Neuronal stem cell (in vitro differentiated cells): Measurements from ENCODE around the gene UCP1.

ENCODE experiments used
- DNase-seq: peaks from one replicate; pipeline ENCODE4 v3.0.0-alpha.2; 2013; ENCODE audit warnings: low spot score
- H2AFZ ChIP-seq: one replicate; pipeline ENCODE4 v1.6.1; 2013; ENCODE audit warnings: mild to moderate bottlenecking, low read length, inconsistent platforms
- H2AK5ac ChIP-seq: 2 replicates; pipeline ENCODE4 v1.6.1; 2013; ENCODE audit warnings: low read depth, mild to moderate bottlenecking, inconsistent platforms, low read length, moderate library complexity, mixed read lengths
- H2BK120ac ChIP-seq: 2 replicates; pipeline ENCODE4 v1.6.1; 2013; ENCODE audit warnings: low read depth, mild to moderate bottlenecking, inconsistent platforms, low read length, moderate library complexity, mixed read lengths
- H2BK12ac ChIP-seq: one replicate; pipeline ENCODE4 v1.6.1; 2013; ENCODE audit warnings: low read length, inconsistent platforms
- H2BK15ac ChIP-seq: 2 replicates; pipeline ENCODE4 v1.6.1; 2013; ENCODE audit warnings: mild to moderate bottlenecking, low read length, inconsistent platforms, mixed read lengths
- H2BK5ac ChIP-seq: one replicate; pipeline ENCODE4 v1.6.1; 2013; ENCODE audit warnings: inconsistent platforms, mild to moderate bottlenecking, low read length, moderate library complexity
- H3K14ac ChIP-seq: one replicate; pipeline ENCODE4 v1.6.1; 2013; ENCODE audit warnings: low read length, inconsistent platforms
- H3K18ac ChIP-seq: 2 replicates; pipeline ENCODE4 v1.6.1; 2013; ENCODE audit warnings: low read length, inconsistent platforms
- H3K23ac ChIP-seq: 2 replicates; pipeline ENCODE4 v1.6.1; 2013; ENCODE audit warnings: low read depth, mild to moderate bottlenecking, mixed read lengths, low read length, inconsistent platforms; ENCODE audit not compliant: poor library complexity
- H3K27ac ChIP-seq: replicated peaks from 3 replicates; pipeline ENCODE4 v1.5.1; 2013; ENCODE audit warnings: low read length, inconsistent platforms
- H3K27me3 ChIP-seq, 3 experiments: 2 replicates each; pipeline ENCODE4 v1.6.1; 2013; ENCODE audit warnings: low read length in 3 of 3, mild to moderate bottlenecking in 2 of 3, inconsistent platforms in 1 of 3, low read depth in 1 of 3, mixed read lengths in 1 of 3, moderate library complexity in 1 of 3; ENCODE audit not compliant: control insufficient read depth in 3 of 3, insufficient read depth in 3 of 3
- H3K36me3 ChIP-seq, 2 donors: replicated peaks in 1 of 2; 2 replicates each; pipeline ENCODE4 v1.6.1; 2013; ENCODE audit warnings: low read length in 2 of 2; ENCODE audit not compliant: control insufficient read depth in 2 of 2, insufficient read depth in 2 of 2
- H3K4ac ChIP-seq: 2 replicates; pipeline ENCODE4 v1.6.1; 2013; ENCODE audit warnings: inconsistent platforms, mild to moderate bottlenecking, low read length, moderate library complexity
- H3K4me1 ChIP-seq, 2 donors: 1 replicate in 1 of 2; 2 replicates in 1 of 2; pipeline ENCODE4 v1.6.1; 2013; ENCODE audit warnings: low read length in 2 of 2, low read depth in 1 of 2; ENCODE audit not compliant: control insufficient read depth in 2 of 2, insufficient read depth in 1 of 2
- H3K4me2 ChIP-seq: one replicate; pipeline ENCODE4 v1.6.1; 2013; ENCODE audit warnings: mild to moderate bottlenecking, low read length, inconsistent platforms; ENCODE audit not compliant: insufficient read depth, poor library complexity, severe bottlenecking
- H3K4me3 ChIP-seq, 2 donors: 2 replicates each; pipeline ENCODE4 v1.5.1; 2013; ENCODE audit warnings: low read length in 2 of 2, mild to moderate bottlenecking in 2 of 2, inconsistent platforms in 1 of 2, moderate library complexity in 1 of 2
- H3K79me1 ChIP-seq: one replicate; pipeline ENCODE4 v1.6.1; 2013; ENCODE audit warnings: low read depth, mild to moderate bottlenecking, inconsistent platforms, low read length, moderate library complexity
- H3K9ac ChIP-seq: one replicate; pipeline ENCODE4 v1.6.1; 2013; ENCODE audit warnings: mild to moderate bottlenecking, low read depth, low read length, inconsistent platforms; ENCODE audit not compliant: poor library complexity
- H3K9me3 ChIP-seq, 2 donors: replicated peaks in 1 of 2; 2 replicates each; pipeline versions ENCODE3 to v1.6.1; 2013; ENCODE audit warnings: low read length in 2 of 2, mild to moderate bottlenecking in 2 of 2, inconsistent platforms in 1 of 2, low read depth in 1 of 2, mixed read lengths in 1 of 2, moderate library complexity in 1 of 2; ENCODE audit not compliant: control insufficient read depth in 2 of 2, insufficient read depth in 1 of 2
- H4K8ac ChIP-seq: one replicate; pipeline ENCODE4 v1.6.1; 2013; ENCODE audit warnings: low read depth, mild to moderate bottlenecking, inconsistent platforms, low read length, moderate library complexity
- H4K91ac ChIP-seq: one replicate; pipeline ENCODE4 v1.6.1; 2013; ENCODE audit warnings: low read length, low read depth, mild to moderate bottlenecking, inconsistent platforms; ENCODE audit not compliant: poor library complexity
- WGBS, 2 donors: extraction: QIAGEN DNeasy Blood & Tissue Kit; methylation state at CpG; one replicate each; pipeline ENCODE4 v1.1.7; 2013; ENCODE audit warnings: missing lambda C conversion rate in 2 of 2, mixed read lengths in 1 of 2; ENCODE audit not compliant: insufficient read length in 2 of 2, insufficient replicate concordance in 1 of 2; ENCODE audit errors: extremely low coverage in 2 of 2; 5-methylcytosine and 5-hydroxymethylcytosine counted together

UCP1 gene

DNA sequence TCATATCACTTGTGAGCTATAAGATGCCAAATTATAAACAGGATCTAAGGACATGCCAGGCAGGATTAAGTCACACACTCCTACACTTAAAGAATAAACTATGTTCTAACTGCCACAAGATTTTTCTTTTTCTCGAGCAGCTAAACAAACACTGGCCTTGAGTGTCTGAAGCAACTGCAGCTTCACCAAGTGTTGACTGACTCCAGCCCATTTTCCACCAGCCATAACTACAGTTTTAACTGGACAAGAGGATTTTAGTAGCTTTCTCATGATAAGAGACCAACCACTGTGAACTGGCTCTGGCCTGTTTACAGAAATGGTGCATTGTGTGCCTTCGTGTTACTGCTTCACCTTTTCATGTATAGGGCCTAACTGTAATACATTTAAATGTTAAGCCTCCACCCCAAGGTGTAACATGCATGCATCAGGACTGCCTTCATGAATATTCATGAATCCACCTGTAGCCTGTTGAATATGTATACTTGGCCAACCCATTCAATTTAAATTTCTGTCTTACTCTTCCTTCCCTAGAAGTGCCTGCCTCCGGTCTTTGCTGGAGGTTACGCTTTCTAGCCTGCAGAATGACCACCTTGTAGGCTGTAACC is 10.8 kb downstream of the UCP1 start:
- Histone ChIP-seq H3K36me3 (peaks cover 0 to 11% of the 10 kb centered on the region in 2 donors), H3K4me3 (no peak overlapping the region), H2BK120ac (no peak overlapping the region), H3K27me3 (no peaks in the 10 kb centered on the region), H2BK5ac (no peak overlapping the region), H3K4me2 (no peak overlapping the region), H4K91ac (no peak overlapping the region), H4K8ac (no peak overlapping the region), H3K27ac (no peak overlapping the region), H3K14ac (no peak overlapping the region), H3K9ac (no peak overlapping the region), H3K4ac (no peak overlapping the region), H2BK15ac (no peak overlapping the region), H2AFZ (no peak overlapping the region), H3K23ac (no peak overlapping the region), H3K4me1 (no peaks in the 10 kb centered on the region), H2BK12ac (no peak overlapping the region), H3K79me1 (no peaks in the 10 kb centered on the region), H2AK5ac (no peak overlapping the region), H3K9me3 (no peaks in the 10 kb centered on the region), H3K18ac (no peak overlapping the region)
- no peak for DNase-seq
- no CpG with 5 or more reads among the region's 4 CpGs for WGBS, 2 donors

DNA sequence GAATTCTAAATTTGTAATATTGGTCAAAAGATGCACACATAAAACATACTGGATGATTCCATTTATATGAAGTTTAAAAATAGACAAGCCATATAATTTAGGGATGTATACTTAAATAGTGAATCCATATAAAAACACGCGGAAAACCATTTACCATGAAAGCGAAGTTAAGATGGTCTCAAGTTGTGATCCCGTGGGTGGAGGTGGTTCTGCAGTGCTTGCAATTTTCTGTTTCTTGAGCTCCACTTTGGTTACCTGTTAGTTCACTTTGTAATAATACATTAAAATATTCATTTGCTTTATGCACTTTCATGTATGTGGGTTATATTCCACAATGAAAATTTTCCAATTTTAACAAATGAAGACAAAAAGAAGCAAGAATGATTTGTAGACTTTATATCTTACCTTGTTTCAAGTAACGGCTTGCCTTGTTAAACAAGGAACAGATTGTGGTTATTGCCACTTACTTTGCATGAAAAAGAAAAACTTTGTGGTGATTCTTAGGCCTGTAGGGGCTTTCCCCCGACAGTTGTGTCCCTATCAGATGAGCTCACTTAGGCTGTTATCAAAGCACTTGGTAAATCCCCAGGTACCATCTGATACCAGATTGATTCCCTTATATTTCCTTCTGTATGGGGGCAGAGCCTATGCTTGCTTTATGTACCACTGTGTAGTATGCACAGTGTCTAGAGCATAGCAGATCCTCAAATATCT is 12.2 kb downstream of the UCP1 start:
- Histone ChIP-seq H3K4me2 (no peak overlapping the region), H3K36me3 (peaks cover 0 to 24% of the 10 kb centered on the region in 2 donors), H4K8ac (no peak overlapping the region), H3K14ac (no peak overlapping the region), H2BK15ac (no peak overlapping the region), H3K27ac (no peak overlapping the region), H3K23ac (no peak overlapping the region), H2BK5ac (no peak overlapping the region), H3K4me1 (no peaks in the 10 kb centered on the region), H2BK120ac (no peak overlapping the region), H3K18ac (no peak overlapping the region), H3K4me3 (no peak overlapping the region), H3K9ac (no peak overlapping the region), H4K91ac (no peak overlapping the region), H2BK12ac (no peak overlapping the region), H3K9me3 (no peaks in the 10 kb centered on the region), H3K79me1 (no peaks in the 10 kb centered on the region), H2AFZ (no peak overlapping the region), H3K4ac (no peak overlapping the region), H3K27me3 (no peaks in the 10 kb centered on the region), H2AK5ac (no peak overlapping the region)
- DNase-seq: no peak
- no CpG with 5 or more reads among the region's 6 CpGs for WGBS, 2 donors

DNA sequence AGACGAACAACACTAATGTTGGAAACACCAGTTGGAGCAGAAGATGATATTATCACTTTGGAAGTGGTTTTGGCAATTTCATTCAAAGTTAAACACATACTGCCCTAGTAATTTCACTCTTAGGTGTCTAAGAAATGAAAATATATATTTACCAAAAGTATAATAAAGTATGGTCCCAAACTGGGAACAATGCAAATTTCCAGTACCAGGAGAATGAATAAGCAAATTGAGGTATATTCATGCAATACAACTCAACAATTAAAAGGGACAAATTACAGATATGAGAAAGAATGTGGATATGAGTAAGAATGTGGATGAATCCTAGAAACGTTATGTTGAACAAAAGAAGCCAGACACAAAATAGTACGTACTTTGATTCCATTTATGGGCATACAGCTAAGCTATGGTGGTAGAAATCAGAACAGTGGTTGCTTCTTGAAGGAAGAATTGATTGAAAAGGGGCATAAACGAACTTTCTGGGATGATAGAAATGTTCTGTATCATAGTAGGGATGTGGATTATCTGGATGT is 34.7 kb downstream of the UCP1 start:
- H2BK5ac ChIP-seq: no peak overlapping the region
- H3K27me3 ChIP-seq: no peaks in the 10 kb centered on the region
- no peak overlapping the region for H2AFZ ChIP-seq
- no CpG with 5 or more reads among the region's 4 CpGs for WGBS, 2 donors
- H3K79me1 ChIP-seq: no peaks in the 10 kb centered on the region
- H2BK120ac ChIP-seq: no peak overlapping the region
- no peak for DNase-seq
- no peak overlapping the region for H3K9ac ChIP-seq
- H3K18ac ChIP-seq: no peak overlapping the region
- no peak overlapping the region for H3K4me3 ChIP-seq
- no peak overlapping the region for H2AK5ac ChIP-seq
- H3K23ac ChIP-seq: no peak overlapping the region
- no peak overlapping the region for H2BK12ac ChIP-seq
- no peak overlapping the region for H3K14ac ChIP-seq
- no peaks in the 10 kb centered on the region for H3K9me3 ChIP-seq
- peaks cover 8 to 76% of the 10 kb centered on the region in 2 donors for H3K36me3 ChIP-seq
- no peak overlapping the region for H3K4me2 ChIP-seq
- H4K91ac ChIP-seq: no peak overlapping the region
- H3K4ac ChIP-seq: no peak overlapping the region
- no peak overlapping the region for H2BK15ac ChIP-seq
- no peaks in the 10 kb centered on the region for H3K4me1 ChIP-seq
- H4K8ac ChIP-seq: no peak overlapping the region
- no peak overlapping the region for H3K27ac ChIP-seq

DNA sequence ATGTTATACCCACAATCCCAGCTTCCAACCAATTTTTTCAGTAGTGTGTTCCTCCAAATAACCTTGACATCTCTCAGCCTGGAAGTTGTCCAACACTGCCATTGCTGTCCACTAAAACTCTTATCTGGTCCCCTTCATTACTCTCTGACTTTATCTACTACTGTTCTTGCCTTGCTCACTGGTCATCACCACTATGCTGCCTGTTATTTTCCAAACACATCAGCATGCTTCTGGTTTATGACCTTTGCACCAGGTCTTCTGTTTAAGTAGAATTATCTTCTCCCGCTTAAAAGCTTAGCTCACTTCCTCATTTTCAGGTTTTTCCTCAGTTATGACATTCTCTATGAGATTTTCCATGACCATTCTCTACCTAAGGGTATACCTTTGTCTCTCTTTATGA is 39.3 kb downstream of the UCP1 start:
- no peak overlapping the region for H4K8ac ChIP-seq
- no peak overlapping the region for H3K27ac ChIP-seq
- H3K9me3 ChIP-seq: peaks cover 0 to 9% of the 10 kb centered on the region in 2 donors
- H3K36me3 ChIP-seq: peaks cover 5 to 66% of the 10 kb centered on the region in 2 donors
- DNase-seq: no peak
- H3K4me3 ChIP-seq: no peak overlapping the region
- H2BK12ac ChIP-seq: no peak overlapping the region
- H2BK15ac ChIP-seq: no peak overlapping the region
- H3K18ac ChIP-seq: no peak overlapping the region
- WGBS, 2 donors: no CpG with 5 or more reads among the region's 1 CpG
- no peak overlapping the region for H3K23ac ChIP-seq
- no peak overlapping the region for H2BK5ac ChIP-seq
- H3K4me2 ChIP-seq: no peak overlapping the region
- no peak overlapping the region for H2AK5ac ChIP-seq
- no peaks in the 10 kb centered on the region for H3K4me1 ChIP-seq
- no peak overlapping the region for H2AFZ ChIP-seq
- H3K9ac ChIP-seq: no peak overlapping the region
- no peaks in the 10 kb centered on the region for H3K27me3 ChIP-seq
- no peaks in the 10 kb centered on the region for H3K79me1 ChIP-seq
- no peak overlapping the region for H2BK120ac ChIP-seq
- no peak overlapping the region for H3K14ac ChIP-seq
- H4K91ac ChIP-seq: no peak overlapping the region
- no peak overlapping the region for H3K4ac ChIP-seq
